Endodermal cell (in vitro differentiated cells): ENCODE results near the gene SCYGR3. TPM values are rescaled to one million over a fixed set of nuclear protein-coding genes. Genes with fewer than 3 reads are reported as not detected.

Experiments
- DNase-seq: peaks from one replicate; pipeline ENCODE4 v3.0.0-alpha.2; 2017
- H3K27ac ChIP-seq: 2 replicates; pipeline ENCODE4 v1.5.1; 2013; ENCODE audit warnings: mild to moderate bottlenecking, low read depth, low read length, moderate library complexity
- H3K27me3 ChIP-seq: 2 replicates; pipeline ENCODE4 v1.6.1; 2013; ENCODE audit warnings: mild to moderate bottlenecking, low read length, moderate library complexity; ENCODE audit not compliant: insufficient read depth, control insufficient read depth, poor library complexity, severe bottlenecking
- H3K36me3 ChIP-seq: 2 replicates; pipeline ENCODE4 v1.7.0; 2013; ENCODE audit warnings: mild to moderate bottlenecking, low read length, moderate library complexity; ENCODE audit not compliant: control insufficient read depth, insufficient read depth
- H3K4me1 ChIP-seq: one replicate; pipeline ENCODE4 v1.7.0; 2013; ENCODE audit warnings: low read length; ENCODE audit not compliant: control insufficient read depth, insufficient read depth
- H3K4me3 ChIP-seq: 2 replicates; pipeline ENCODE4 v1.5.1; 2013; ENCODE audit warnings: mild to moderate bottlenecking, low read length, moderate library complexity
- H3K9ac ChIP-seq: 2 replicates; pipeline ENCODE4 v1.6.1; 2013; ENCODE audit warnings: mild to moderate bottlenecking, low read length, moderate library complexity; ENCODE audit not compliant: poor library complexity, severe bottlenecking; ENCODE audit errors: extremely low read depth
- H3K9me3 ChIP-seq: 2 replicates; pipeline ENCODE4 v1.6.1; 2013; ENCODE audit warnings: mild to moderate bottlenecking, low read length, moderate library complexity; ENCODE audit not compliant: control insufficient read depth
- H3K27ac Mint-ChIP-seq: 2 replicates; pipeline ENCODE4 v1.8.0; 2020; ENCODE audit warnings: mixed read lengths
- H3K27me3 Mint-ChIP-seq: 2 replicates; pipeline ENCODE4 v1.8.0; 2021; ENCODE audit warnings: mild to moderate bottlenecking, mixed read lengths; ENCODE audit not compliant: insufficient read depth
- H3K36me3 Mint-ChIP-seq: 2 replicates; pipeline ENCODE4 v1.8.0; 2020; ENCODE audit warnings: low read depth, mixed read lengths
- H3K4me1 Mint-ChIP-seq: 2 replicates; pipeline ENCODE4 v1.8.0; 2020; ENCODE audit warnings: mixed read lengths
- H3K4me3 Mint-ChIP-seq: 2 replicates; pipeline ENCODE4 v1.8.0; 2020; ENCODE audit warnings: mild to moderate bottlenecking, moderate library complexity, mixed read lengths
- H3K9me3 Mint-ChIP-seq: 2 replicates; pipeline ENCODE4 v1.8.0; 2020; ENCODE audit warnings: mild to moderate bottlenecking, mixed read lengths
- WGBS, 2 experiments: methylation state at CpG; one replicate each; pipeline versions ENCODE4 v1.1.5 to v1.1.7; 2013; ENCODE audit warnings: missing lambda C conversion rate in 2 of 2, mixed read lengths in 1 of 2; ENCODE audit not compliant: insufficient coverage in 1 of 2, insufficient read length in 1 of 2; 5-methylcytosine and 5-hydroxymethylcytosine counted together
- total RNA-seq, 2 donors: library from RNA; stranded (reverse); fragmentation: NEBNext Ultra II Directional in 1 of 2; extraction: Animal tissue kit (Norgen Biotek cat#: 25700) in 1 of 2; gene quantifications; 2 replicates in 1 of 2; 3 replicates in 1 of 2; pipeline ENCODE4 v1.2.1, GENCODE V29; 2021
- TF ChIP-seq, protein P1 (sequence below): fragments of 200-600 bp; sonication (generic); conservative IDR thresholded peaks from 2 replicates; pipeline ENCODE4 v1.5.0; 2021; ENCODE audit warnings: antibody characterized with exemption, mild to moderate bottlenecking

The SCYGR3 gene
- total RNA-seq, 2 donors from 2014 or later = not detected

- Mint-ChIP-seq H3K36me3 (no peaks in the 10 kb centered on the region), H3K4me1 (no peaks in the 10 kb centered on the region), H3K27ac (no peak overlapping the region), H3K27me3 (no peaks in the 10 kb centered on the region), H3K4me3 (no peak overlapping the region), H3K9me3 (peaks cover 2% of the 10 kb centered on the region)
- no peak overlapping the region for H3K9ac ChIP-seq
- H3K27ac ChIP-seq = no peak overlapping the region
- no peaks in the 10 kb centered on the region for H3K27me3 ChIP-seq
- no peaks in the 10 kb centered on the region for H3K4me1 ChIP-seq
- H3K36me3 ChIP-seq = no peaks in the 10 kb centered on the region
- TF ChIP-seq, protein P1, sequence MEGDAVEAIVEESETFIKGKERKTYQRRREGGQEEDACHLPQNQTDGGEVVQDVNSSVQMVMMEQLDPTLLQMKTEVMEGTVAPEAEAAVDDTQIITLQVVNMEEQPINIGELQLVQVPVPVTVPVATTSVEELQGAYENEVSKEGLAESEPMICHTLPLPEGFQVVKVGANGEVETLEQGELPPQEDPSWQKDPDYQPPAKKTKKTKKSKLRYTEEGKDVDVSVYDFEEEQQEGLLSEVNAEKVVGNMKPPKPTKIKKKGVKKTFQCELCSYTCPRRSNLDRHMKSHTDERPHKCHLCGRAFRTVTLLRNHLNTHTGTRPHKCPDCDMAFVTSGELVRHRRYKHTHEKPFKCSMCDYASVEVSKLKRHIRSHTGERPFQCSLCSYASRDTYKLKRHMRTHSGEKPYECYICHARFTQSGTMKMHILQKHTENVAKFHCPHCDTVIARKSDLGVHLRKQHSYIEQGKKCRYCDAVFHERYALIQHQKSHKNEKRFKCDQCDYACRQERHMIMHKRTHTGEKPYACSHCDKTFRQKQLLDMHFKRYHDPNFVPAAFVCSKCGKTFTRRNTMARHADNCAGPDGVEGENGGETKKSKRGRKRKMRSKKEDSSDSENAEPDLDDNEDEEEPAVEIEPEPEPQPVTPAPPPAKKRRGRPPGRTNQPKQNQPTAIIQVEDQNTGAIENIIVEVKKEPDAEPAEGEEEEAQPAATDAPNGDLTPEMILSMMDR = no peak
- no peak overlapping the region for H3K4me3 ChIP-seq
- H3K9me3 ChIP-seq = no peaks in the 10 kb centered on the region
- WGBS, 2 experiments = 85% methylated on average over 2 of the region's 2 CpGs; no CpG with 5 or more reads in 1 of the 2 experiments
- DNase-seq = no peak
Measured at GRCh38 chr2:227625420-227625819, 10.8 kb upstream of the SCYGR3 start.

DNA sequence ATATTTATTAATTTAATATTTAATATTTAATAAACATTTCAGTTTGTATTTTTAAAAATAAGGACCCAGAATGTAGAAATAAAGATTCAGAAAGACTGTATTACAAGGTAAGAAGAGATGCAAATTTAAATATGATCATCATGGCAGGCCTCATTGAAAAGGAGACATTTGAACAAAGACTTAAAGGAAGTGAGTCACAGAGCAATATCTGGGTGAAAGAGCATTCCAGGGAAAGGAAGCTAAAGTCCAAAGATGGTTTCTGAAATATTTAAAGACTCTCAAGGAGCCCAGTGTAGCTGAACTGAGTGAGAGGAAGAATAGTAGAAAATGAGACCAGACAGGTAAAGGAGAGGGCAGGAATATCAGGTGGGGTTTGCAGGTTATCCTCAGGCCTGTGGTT lies 8.6 kb upstream of the SCYGR3 start:
- Mint-ChIP-seq H3K27me3 (no peaks in the 10 kb centered on the region), H3K27ac (no peak overlapping the region)

DNA sequence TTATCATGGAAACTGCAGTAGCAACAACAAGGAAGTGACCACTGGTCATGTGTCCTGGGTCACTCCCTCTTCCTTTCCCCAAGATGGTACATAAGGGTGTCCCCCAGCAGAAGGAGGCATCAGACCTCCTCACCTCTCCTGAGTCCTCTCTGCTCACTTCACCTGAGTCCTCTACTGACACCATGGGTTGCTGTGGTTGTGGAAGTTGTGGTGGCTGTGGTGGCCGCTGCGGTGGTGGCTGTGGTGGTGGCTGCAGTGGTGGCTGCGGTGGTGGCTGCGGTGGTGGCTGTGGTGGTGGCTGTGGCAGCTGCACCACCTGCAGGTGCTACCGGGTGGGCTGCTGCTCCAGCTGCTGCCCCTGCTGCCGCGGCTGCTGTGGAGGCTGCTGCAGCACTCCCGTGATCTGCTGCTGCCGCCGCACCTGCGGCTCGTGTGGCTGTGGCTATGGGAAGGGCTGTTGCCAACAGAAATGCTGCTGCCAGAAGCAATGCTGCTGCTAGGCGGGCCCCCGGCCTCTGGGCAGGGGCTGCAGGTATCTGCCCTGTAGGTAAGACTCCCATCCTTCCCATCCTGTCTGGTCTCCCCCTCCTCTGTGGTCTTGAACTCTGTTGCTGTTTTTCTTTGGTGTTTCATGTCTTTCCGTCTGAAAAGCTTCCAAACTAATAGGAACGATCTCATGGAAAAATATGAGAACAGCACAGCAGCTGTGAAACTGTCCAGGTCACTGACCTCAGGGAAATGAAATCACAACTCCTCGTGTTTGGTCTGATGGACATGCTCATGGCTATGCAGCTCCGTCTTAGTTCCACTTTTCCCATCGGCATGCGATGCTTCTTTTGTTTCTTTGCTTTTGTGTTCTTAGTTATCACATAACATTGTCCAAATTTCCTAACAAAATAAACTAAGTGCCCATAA lies 2.9 kb upstream of the SCYGR3 start, which contains the start of gene SCYGR4:
Gene SCYGR4, plus strand, starts transcription at position 183 of the 915 bp plus-strand sequence. Its CDS starts 0 bp downstream, at position 183.
- Histone ChIP-seq H3K9me3 (no peaks in the 10 kb centered on the region), H3K27ac (no peak within 1 kb of the TSS), H3K36me3 (no peaks in the 10 kb centered on the region), H3K9ac (no peak within 1 kb of the TSS), H3K27me3 (no peaks in the 10 kb centered on the region), H3K4me3 (no peak within 1 kb of the TSS), H3K4me1 (peaks cover 4% of the 10 kb centered on the region)
- H3K27ac Mint-ChIP-seq = no peak within 1 kb of the TSS
- TF ChIP-seq, protein P1 = no peak
- 88 to 94% methylated on average over 8 to 20 of the region's 20 CpGs for WGBS, 2 experiments
- peaks cover 17% of the 10 kb centered on the region for H3K4me1 Mint-ChIP-seq
- DNase-seq = no peak
- H3K27me3 Mint-ChIP-seq = peaks cover 3% of the 10 kb centered on the region
- H3K36me3 Mint-ChIP-seq = no peaks in the 10 kb centered on the region
- H3K4me3 Mint-ChIP-seq = no peak within 1 kb of the TSS
- no peaks in the 10 kb centered on the region for H3K9me3 Mint-ChIP-seq

More for the DNA sequence above, 8.6 kb upstream of the SCYGR3 start:
- Histone ChIP-seq H3K36me3 (no peaks in the 10 kb centered on the region), H3K4me1 (no peaks in the 10 kb centered on the region), H3K9ac (no peak overlapping the region), H3K27me3 (no peaks in the 10 kb centered on the region), H3K27ac (no peak overlapping the region), H3K4me3 (no peak overlapping the region), H3K9me3 (no peaks in the 10 kb centered on the region)
- H3K4me3 Mint-ChIP-seq = no peak overlapping the region
- H3K36me3 Mint-ChIP-seq = no peaks in the 10 kb centered on the region
- peaks cover 2% of the 10 kb centered on the region for H3K9me3 Mint-ChIP-seq
- no peak for DNase-seq
- TF ChIP-seq, protein P1 = no peak
- no peaks in the 10 kb centered on the region for H3K4me1 Mint-ChIP-seq
